Measurements from ENCODE around the gene KAT2A. TPM values are rescaled to one million over a fixed set of nuclear protein-coding genes. Genes with fewer than 3 reads are reported as not detected.
"Not testable (repeated sequence)": the region's sequence is repeated elsewhere in the genome, so short reads cannot be mapped to it uniquely, and the experiment has no call there.

Gene KAT2A
- total RNA-seq, 1 donor from 2014 or later: 13.1 TPM

DNA sequence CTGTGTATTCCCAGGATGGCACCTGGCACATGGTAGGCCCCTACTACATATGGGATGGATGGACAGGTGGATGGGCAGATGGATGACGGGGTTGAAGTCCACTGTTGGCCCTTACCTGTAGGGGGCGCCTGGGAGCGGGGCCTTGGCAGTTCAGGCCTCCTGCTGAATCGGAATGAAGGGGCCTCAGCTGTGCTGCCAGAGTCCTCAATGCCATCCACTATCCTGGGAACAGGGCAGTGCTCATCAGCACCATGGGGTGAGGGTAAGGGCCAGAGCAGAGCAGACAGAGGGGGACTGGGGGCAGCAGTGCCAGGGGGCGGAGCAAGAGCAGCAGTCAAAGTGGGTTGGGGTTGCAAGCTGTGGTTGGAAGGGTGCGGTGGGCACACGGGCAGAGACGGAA is 41.9 kb upstream of the KAT2A start:
- DNase-seq (ENCODE audit: low read depth): no peak
- H3K4me3 ChIP-seq (ENCODE audit: low read depth, low read length): no peak overlapping the region
- TF ChIP-seq, protein P1, sequence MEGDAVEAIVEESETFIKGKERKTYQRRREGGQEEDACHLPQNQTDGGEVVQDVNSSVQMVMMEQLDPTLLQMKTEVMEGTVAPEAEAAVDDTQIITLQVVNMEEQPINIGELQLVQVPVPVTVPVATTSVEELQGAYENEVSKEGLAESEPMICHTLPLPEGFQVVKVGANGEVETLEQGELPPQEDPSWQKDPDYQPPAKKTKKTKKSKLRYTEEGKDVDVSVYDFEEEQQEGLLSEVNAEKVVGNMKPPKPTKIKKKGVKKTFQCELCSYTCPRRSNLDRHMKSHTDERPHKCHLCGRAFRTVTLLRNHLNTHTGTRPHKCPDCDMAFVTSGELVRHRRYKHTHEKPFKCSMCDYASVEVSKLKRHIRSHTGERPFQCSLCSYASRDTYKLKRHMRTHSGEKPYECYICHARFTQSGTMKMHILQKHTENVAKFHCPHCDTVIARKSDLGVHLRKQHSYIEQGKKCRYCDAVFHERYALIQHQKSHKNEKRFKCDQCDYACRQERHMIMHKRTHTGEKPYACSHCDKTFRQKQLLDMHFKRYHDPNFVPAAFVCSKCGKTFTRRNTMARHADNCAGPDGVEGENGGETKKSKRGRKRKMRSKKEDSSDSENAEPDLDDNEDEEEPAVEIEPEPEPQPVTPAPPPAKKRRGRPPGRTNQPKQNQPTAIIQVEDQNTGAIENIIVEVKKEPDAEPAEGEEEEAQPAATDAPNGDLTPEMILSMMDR (conservative IDR thresholded peaks at IDR 0.05; ENCODE audit: low read depth, low read length): peak; percentile 48

DNA sequence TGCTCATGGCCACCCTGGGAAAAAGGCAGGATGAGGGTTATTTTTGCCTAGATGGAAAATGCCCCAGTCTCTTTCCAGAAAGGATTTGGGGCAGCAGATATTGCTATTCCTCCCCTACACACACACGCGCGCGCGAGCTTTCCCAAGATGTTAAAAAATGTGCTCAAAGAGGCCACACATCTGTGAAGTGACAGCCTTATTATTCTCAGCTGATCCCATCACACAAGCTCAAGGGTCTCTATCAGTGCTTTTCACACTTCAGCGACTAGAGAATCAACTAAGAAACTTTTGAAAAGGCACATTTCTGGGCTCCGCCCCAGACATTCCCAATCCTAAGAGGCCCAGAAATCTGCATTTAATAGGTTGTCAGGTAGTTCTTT is 39.4 kb upstream of the KAT2A start:
- no peak for DNase-seq (ENCODE audit: low read depth)
- TF ChIP-seq, protein P1 (conservative IDR thresholded peaks at IDR 0.05; ENCODE audit: low read depth, low read length): no peak
- no peak overlapping the region for H3K4me3 ChIP-seq (ENCODE audit: low read depth, low read length)

DNA sequence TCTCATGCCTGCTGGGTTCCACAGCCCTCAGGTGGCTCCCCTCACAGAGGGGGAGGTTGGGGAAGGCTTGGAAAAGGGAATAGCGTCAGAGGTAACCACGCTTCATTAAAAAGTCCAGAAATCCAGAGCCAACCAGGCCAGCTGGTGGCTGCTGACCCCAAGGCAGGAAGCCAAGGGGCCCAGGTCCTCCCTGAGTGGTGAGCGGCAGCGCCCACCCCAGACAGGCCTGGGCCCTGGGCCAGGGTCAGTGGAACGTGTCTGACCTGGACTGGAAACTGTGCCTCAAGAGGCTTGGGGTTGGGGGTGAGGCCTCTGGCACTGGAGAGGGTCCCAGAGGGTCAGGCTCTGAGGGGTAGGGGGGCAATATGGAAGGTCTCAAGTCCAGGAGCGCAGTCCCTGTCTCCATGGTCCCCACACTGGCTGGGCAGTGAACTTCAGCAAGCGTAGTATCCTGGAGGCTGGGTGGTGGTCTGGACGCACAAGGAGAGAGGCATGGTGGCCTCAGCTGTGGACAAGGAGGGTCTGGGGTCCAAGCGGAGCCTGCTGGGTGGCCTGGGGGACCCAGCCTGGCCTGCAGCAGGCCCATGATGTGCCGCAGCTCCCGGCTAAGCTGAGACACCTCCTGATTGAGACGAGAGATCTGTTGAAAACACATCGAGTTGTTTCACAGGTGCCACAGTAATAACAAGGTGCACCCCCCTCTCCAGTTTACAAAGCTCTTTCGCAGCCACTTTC is 38.8 kb upstream of the KAT2A start:
- DNase-seq (ENCODE audit: low read depth): no peak
- TF ChIP-seq, protein P1 (conservative IDR thresholded peaks at IDR 0.05; ENCODE audit: low read depth, low read length): no peak
- H3K4me3 ChIP-seq (ENCODE audit: low read depth, low read length): no peak overlapping the region

DNA sequence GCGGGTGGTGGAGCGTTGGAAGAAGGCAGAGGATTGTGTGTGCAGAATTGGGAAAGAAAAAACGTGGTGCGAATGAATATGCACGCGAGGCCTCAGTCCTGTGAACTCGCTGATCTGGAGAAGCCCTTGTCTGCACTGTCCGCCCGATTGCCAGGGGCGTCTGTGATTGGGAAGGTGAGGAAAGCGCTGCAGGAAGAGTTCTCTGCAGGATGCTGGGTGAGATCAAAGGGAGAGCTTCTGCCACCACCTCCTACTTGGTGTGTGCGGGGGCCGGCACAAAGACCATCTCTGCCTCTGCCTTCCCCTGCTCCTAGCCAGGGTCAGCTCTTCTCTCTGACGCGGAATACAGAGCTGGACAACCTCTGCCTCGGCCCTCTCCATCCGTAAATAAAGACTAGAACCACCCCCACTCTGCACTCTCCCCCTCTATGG is 34.5 kb upstream of the KAT2A start:
- TF ChIP-seq, protein P1 (conservative IDR thresholded peaks at IDR 0.05; ENCODE audit: low read depth, low read length): no peak
- peak overlapping the region; percentile 89 for H3K4me3 ChIP-seq (ENCODE audit: low read depth, low read length)

DNA sequence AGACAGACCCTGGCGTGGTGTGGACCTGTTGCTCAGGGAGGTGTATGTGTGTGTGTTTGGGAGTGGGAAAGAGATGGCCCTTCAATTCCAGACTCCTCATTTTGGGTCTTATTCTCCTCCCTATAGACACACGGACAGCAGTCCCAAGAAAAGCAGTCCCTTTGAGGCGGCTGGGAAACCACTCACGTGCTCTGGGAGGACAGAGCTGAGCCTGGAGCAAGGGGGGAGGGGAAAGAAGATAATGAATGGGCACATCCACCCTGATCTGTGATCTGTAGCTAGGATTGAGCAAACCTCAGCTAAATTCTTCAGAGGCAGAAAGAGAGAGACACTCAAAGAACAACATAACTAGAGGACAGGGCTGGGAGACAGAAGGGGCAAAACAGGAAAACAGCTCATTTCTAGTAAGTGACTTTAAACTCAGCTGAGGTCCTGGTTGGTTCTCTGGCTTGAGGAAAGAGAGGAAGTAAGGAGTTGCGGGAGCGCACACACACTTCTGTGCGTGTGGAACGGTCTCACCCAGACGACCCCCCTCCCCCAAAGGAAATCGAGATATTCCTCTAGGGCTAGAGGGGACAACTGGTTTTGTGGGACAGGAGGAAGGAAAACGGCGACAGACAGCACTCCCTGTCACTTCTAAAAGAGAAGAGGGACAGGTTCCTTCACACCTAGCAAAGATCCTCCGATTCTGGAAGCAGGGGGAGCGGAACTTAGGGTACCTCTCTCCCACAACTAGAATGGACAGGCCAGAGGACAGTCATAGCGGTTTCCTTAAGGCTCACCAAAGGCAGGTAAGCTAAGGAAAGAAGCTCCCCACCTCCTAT is 33.0 kb upstream of the KAT2A start:
- TF ChIP-seq, protein P1 (conservative IDR thresholded peaks at IDR 0.05; ENCODE audit: low read depth, low read length): no peak
- DNase-seq (ENCODE audit: low read depth): no peak
- H3K4me3 ChIP-seq (ENCODE audit: low read depth, low read length): peak overlapping the region; percentile 89

More for the DNA sequence above, 34.5 kb upstream of the KAT2A start:
- no peak for DNase-seq (ENCODE audit: low read depth)

DNA sequence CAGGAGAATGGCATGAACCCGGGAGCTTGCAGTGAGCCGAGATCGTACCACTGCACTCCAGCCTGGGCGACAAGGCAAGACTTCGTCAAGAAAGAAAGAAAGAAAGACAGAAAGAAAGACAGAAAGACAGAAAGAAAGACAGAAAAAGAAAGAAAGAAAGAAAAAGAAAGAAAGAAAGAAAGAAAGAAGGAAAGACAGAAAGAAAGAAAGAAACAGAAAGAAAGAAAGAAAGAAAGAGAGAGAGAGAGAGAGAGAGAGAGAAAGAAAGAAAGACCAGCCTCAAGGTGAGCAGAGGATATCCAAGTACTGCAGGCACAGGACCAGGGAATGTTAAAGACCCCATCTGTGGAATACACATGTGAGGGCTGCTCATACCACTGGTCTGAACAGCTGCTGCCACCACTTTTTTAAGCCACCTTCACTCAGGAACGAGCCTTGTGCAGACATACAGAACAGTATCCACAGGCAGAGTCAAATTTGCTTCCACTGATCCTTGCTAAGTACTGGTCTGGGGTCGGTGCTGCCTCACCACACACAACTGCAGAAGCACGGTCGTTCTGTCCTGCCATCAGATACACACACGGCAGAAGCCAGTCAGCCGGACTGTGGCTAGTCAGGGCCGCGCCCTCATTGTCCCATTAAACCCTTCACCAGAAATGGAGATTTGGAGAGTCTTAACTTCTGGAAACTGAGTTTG is 25.9 kb upstream of the KAT2A start:
- H3K4me3 ChIP-seq (ENCODE audit: low read depth, low read length): no peak overlapping the region
- DNase-seq (ENCODE audit: low read depth): no peak
- TF ChIP-seq, protein P1 (conservative IDR thresholded peaks at IDR 0.05; ENCODE audit: low read depth, low read length): no peak

DNA sequence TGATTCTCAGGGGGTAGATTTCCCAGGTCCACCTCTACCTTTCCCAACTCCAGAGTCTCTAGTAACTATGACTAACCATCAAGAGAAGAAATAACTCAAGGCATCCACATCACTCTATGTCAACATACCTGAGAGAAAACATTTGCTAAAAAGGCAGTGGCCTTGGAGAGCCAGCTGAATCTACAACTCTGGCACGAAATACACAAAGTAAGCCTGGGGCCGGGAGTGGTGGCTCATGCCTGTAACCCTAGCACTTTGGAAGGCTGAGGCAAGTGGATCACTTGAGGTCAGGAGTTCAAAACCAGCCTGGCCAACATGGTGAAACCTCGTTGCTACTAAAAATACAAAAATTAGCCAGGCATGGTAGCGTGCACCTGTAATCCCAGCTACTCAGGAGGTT is 22.0 kb upstream of the KAT2A start:
- not testable (repeated sequence) for H3K4me3 ChIP-seq (ENCODE audit: low read depth, low read length); DNase-seq (ENCODE audit: low read depth)

Measured in epithelial cell of proximal tubule (primary cell).